Frontal cortex (tissue), 4 donors: Measurements from ENCODE around the gene ACTR8. TPM values are rescaled to one million over a fixed set of nuclear protein-coding genes. Genes with fewer than 3 reads are reported as not detected.
A peak's percentile ranks its signal among the peaks of the same experiment; 100 is the strongest.
"Not testable (repeated sequence)": the region's sequence is repeated elsewhere in the genome, so short reads cannot be mapped to it uniquely, and the experiment has no call there.

Source experiments
- DNase-seq, 2 donors: peaks; one replicate each; pipeline ENCODE4 v3.0.0; 2012; ENCODE audit warnings: low spot score in 2 of 2
- FAIRE-seq: peaks from 2 replicates; lab custom pipeline; 2012; peaks lifted over from hg19 to GRCh38; lab: Jason Lieb, UNC
- total RNA-seq: library from RNA; depleted of rRNA; stranded (reverse); fragments of >200 nt; gene quantifications from one replicate; pipeline ENCODE4 v1.2.3, GENCODE V29; 2014
- donor health status: control.
- donor health status: control.
- donor health status: control.

The ACTR8 gene
- total RNA-seq, result 57.5 TPM

DNA sequence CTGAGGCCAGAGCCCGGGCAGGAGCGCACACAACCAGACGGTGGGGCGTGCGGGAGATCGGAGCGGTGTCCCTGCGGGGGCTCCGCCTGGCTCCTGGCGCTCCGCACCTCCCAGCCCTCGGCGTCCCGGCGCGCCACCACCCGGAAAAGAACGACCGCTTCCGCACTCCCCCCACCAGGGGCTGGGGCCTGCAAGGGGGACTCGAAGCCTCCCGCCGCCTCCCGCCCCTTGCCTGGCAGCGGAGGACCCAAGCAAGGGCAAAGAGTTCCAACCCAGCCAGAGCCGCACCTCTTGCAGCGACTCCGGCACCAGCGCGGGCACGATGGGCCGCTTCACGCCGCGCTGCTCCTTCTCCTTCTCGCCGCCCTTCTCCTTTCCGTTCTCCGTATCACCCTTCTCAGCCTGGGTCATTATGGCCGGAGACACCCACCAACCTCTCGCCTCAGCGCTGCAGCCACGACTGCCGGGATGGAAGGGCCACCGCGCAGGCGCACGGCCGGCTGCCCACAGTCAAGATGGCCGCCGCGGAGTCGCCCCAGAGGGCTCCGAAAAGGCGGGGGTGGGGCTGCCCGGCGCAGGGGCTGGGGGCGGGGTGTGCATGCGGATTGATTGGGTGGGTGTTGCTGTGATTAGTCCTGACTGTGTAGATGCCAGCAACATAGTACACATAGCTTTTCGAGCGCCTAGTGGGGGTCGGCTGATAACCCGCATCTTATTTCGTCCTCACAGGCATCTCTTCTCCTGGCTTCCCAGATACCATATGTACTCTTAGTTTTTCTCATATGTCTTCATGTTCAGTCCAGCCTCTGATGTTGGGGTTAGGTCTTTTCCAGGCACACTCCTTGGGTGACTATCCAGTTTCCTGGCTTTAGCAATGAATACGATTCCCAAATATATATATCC is at the start of gene ACTR8:
TSS of gene ACTR8 (minus strand) at position 462 of the 903 bp plus-strand sequence. CDS start at position 411, 51 bp downstream.
- FAIRE-seq, result no peak
- peak; percentile 87 to 88 for DNase-seq

DNA sequence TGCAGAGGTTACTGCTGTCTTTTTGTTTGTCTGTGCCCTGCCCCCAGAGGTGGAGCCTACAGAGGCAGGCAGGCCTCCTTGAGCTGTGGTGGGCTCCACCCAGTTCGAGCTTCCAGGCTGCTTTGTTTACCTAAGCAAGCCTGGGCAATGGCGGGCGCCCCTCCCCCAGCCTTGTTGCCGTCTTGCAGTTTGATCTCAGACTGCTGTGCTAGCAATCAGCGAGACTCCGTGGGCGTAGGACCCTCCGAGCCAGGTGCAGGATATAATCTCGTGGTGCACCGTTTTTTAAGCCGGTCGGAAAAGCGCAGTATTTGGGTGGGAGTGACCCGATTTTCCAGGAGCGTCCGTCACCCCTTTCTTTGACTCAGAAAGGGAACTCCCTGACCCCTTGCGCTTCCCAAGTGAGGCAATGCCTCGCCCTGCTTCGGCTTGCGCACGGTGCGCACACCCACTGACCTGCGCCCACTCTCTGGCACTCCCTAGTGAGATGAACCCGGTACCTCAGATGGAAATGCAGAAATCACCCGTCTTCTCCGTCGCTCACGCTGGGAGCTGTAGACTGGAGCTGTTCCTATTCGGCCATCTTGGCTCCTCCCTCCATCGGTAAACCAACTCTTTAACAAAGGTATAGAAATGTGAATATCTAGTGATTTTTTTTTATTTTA is 45.4 kb upstream of the ACTR8 start:
- not testable (repeated sequence) for FAIRE-seq, DNase-seq

GRCh38 chr3:53921296-53921695 is 39.3 kb upstream of the ACTR8 start:
- no peak for DNase-seq
- no peak for FAIRE-seq

- DNase-seq (no peak), FAIRE-seq (no peak)
These were observed 37.8 kb upstream of the ACTR8 start for GRCh38 chr3:53919741-53920140.

GRCh38 chr3:53913401-53913800 is 31.4 kb upstream of the ACTR8 start:
- no peak for FAIRE-seq

GRCh38 chr3:53902711-53903110 is 20.8 kb upstream of the ACTR8 start:
- FAIRE-seq (no peak), DNase-seq (no peak)

More at GRCh38 chr3:53913401-53913800, 31.4 kb upstream of the ACTR8 start:
- no peak for DNase-seq

DNA sequence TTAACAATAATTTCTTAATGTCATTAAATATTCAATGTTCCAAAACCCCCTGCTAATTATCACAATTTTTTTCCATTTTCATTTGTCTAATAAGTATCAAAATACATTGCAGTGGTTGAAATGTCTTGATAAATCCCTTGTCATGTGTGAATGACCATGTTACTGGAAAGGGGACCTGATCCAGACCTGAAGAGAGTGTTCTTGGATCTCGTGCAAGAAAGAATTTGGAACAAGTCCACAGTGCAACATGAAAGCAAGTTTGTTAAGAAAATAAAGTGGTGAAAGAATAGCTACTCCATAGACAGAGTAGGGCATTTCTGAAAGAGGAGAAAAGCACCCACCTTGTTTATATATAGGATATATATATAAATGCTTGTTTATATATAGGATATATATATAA is 20.1 kb upstream of the ACTR8 start:
- DNase-seq (no peak), FAIRE-seq (no peak)

DNA sequence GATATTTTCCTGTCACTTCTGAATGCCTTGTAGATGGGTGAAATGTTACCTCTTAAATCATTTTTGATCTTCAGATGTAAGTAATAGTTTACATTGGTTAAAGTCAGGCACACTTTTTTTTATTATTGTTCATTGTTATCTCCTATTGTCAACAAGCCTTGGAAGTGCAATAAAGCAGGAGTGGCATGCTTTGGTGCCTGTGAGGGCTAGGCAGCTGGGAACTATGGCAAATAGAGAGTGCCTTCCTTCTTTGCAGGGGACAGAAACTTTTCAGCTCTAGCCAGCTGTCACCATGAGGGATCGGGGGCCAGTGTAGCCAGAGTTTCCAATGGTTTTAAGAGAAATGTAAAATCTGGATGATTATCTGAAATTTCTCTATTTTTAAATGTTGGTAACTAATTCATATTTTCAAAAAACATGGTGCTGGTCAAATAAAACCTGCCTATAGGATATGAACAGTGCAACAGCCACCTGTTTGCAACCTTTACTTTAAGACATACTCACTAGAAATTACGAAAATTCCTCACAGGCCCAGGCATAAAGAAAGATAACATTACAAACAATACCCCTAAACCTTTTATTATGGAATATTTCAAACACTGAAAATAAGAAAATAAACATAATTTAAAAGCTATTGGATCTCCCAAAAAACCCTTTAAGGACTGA is 18.8 kb upstream of the ACTR8 start:
- DNase-seq, result no peak
- no peak for FAIRE-seq

DNA sequence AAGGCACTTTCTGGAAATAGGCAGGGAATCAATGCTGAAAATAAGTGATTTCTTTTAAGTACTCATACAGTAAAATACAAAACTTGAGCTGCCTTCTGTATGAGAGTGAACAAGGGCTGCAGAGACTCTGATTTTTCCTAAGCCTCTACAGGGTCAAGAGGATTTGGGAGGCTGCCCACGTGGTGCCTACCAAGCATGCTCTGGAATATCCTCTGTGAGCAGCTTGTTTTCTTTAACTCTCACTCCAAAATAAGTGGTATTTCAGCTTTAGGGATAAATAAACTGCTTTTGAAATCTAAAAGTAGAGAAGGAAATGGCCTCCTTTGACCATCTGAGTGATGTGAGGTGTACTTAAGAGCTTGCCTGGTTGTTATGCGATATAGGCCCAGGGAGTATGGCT is 17.8 kb upstream of the ACTR8 start:
- FAIRE-seq (no peak), DNase-seq (no peak)

- FAIRE-seq (no peak), DNase-seq (no peak)
These were observed 10.3 kb upstream of the ACTR8 start for GRCh38 chr3:53892286-53892637.

- DNase-seq (peak; percentile 88 to 90), FAIRE-seq (peak; percentile 99)
These were observed 9.7 kb upstream of the ACTR8 start, which contains the start of gene SELENOK for GRCh38 chr3:53891497-53892285. Gene SELENOK, minus strand, starts transcription at chr3:53891859.

DNA sequence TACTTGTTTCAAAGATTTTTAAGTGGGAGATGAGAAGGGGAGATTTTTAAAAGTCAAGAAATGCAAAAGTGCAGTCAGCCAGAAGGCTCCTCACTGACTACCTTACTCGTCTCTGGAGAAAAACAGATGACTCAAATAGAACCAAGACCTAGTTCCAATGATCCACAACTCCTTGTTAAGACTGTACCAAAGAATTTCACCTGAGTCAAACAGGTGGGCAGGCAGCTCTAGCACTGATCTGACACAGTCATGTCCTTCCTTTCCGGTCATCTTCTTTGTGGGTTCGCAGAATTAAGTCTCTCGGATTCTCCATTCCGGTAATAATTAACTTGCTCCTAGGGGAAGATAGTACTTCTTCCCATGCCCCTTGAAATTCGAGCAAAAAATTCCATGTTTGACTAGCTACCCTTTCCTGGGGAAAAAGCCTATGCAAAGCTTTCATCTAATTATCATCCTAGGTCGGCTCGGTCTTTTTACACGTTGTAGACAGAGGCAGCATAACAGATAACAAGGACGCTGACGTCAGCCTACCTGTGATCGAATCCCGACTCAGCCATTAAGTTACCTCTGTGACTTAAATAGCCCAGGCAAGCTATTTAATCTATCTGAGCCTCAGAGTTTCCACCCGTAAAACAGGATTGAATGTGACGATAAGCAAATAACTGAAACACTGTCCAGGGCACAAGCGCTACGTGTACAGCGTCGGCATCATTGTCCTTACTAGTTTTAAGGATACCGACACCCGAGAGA is 8.9 kb upstream of the ACTR8 start:
- no peak for FAIRE-seq
- no peak for DNase-seq

GRCh38 chr3:53888232-53888631 is 6.3 kb upstream of the ACTR8 start:
- DNase-seq (no peak), FAIRE-seq (no peak)

DNA sequence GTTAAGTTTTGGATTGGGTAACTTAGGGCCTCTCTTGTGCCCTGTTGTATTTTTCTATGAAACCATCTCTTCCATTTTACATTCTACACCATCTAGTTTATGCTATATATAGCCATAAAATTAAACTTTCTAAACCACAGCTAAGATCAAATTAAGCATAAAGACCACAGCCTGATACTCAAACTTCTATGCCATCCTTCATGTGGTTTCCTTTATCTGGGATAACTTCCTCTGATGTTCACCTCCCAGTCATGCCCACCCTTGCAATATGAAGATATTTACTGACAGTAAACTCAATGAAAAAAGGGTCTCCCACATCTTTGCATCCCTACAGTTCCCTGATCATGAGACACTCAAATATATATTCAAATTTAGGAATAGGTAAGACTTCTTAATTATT is 5.5 kb upstream of the ACTR8 start:
- DNase-seq (no peak), FAIRE-seq (no peak)

DNA sequence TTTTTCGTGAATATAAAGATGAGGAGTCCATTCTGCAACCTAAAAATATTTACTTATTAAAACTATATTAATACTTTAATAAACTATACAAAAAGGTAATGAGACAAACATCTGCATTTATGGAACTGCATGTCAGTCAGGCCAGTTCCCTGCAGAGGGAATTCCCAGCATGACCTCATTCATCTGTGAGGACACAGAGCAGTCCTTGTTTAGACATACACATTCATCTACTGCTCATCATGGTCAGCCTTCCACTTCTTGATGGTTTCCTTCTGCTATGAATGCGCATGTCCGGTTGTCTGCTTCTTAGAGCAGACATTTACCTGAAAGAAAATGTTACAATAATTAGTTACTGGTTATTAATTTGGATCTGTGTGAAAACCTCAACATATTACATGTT is 3.3 kb upstream of the ACTR8 start:
- FAIRE-seq (no peak), DNase-seq (no peak)

DNA sequence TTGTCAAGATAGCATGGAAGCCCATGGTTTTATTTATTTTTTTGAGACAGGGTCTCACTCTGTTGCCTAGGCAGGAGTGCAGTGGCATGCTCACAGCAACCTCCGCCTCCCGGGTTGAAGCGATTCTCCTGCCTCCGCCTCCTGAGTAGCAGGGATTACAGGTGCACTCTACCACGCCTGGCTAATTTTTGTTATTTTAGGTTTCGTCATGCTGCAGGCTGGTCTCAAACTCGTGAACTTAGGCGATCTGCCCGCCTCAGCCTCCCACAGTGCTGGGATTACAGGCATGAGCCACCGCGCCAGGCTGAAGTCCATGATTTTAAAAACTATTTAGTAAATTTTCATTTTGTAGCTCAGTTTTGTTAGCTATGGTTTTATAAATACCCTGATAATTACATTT is 2.7 kb upstream of the ACTR8 start:
- FAIRE-seq (no peak), DNase-seq (no peak)

GRCh38 chr3:53883008-53883407 is 1.1 kb upstream of the ACTR8 start:
- FAIRE-seq, result no peak
- DNase-seq, result no peak

DNA sequence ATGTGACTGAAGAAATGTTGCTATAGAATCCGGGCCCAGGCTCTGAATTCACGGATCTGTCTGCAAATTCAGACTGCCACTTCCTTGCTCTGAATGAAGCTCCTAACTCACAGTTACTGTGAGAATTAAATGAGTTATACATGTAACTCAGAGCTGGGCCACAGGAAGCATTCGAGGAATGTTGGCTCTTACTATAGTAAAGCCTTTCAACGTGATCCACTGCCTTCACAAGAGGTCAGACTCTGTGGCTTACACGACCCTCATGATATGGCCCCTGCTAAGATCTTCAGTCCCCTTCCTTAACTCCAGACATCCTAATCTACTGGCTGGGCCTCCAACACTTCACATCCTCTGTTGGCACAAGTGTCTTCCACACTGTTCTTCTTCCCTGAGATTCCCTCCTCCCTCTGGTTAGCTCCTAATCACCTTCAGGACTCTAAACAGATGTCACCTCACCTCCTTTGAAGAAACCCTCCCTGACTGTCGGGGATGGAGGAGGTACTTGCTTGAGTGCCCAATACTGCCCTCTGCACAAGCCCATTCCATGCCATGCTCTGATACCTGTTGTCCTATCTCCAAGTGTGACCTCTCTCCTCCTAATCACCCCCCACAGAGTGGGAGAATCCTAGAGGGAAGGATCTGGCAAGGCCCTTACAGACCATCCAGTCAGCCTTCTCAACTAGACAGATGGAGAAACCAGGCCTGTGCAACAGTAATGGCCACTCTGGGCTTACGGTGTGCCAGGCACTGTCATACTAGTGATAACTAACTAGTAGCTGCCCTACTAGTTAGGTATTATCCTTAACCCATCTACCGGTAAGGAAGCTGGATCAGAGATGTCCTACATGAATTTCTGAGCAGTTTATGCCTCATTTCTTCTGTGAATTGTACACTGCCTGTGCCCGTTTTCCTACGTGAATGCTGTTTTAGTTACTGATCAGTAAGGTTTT is 1.3 kb downstream of the ACTR8 start:
- DNase-seq (no peak), FAIRE-seq (no peak)
